K562 (cell line): ENCODE data around the gene COL1A2. TPM values are rescaled to one million over a fixed set of nuclear protein-coding genes. Genes with fewer than 3 reads are reported as not detected.

Experiments used
- ATAC-seq: fragments of 200-7000 bp; cut with Tn5 transposase; 3 replicates; pipeline ENCODE4 v1.9.1; 2020; ENCODE audit warnings: moderate library complexity
- BruUV-seq: library from RNA; stranded (reverse); fragments of 400-500 nt; replicated peaks from 2 replicates; lab custom pipeline; 2021; lab: Mats Ljungman, UMichigan
- CTCF ChIA-PET: fragments of 300-600 bp; formaldehyde crosslinking; extraction: SDS; loops from one replicate; lab custom pipeline; 2021; ENCODE audit warnings: low intra/inter-chr PET ratio; lab: Yijun Ruan, JAX
- POLR2A ChIA-PET: fragments of 300-600, 350-650 bp; sonication (Branson Sonifier 250); formaldehyde crosslinking; extraction: SDS; loops from one replicate; lab custom pipeline; 2021; ENCODE audit warnings: antibody characterized with exemption, inconsistent platforms; lab: Yijun Ruan, JAX
- DNase-seq, 4 experiments: peaks; one replicate each; pipeline versions ENCODE4 v3.0.0 to v3.0.0-alpha.2; 2011 to 2018; ENCODE audit warnings: low spot score in 3 of 4, mixed read lengths in 3 of 4; ENCODE audit errors: extremely low read depth in 1 of 4
- FAIRE-seq: peaks from 2 replicates; lab custom pipeline; 2011; peaks lifted over from hg19 to GRCh38; lab: Jason Lieb, UNC
- H2AFZ ChIP-seq: 2 replicates; pipeline ENCODE4 v1.6.0; 2011; ENCODE audit warnings: low read depth, low read length, control low read depth, inconsistent platforms
- H3K27ac ChIP-seq: fragments of 200-600 bp; 3 replicates; pipeline ENCODE4 v1.8.0; 2011; ENCODE audit warnings: low read depth, mild to moderate bottlenecking, control low read depth, inconsistent platforms, low read length, moderate library complexity, mixed read lengths; ENCODE audit errors: extremely low read depth
- H3K27me3 ChIP-seq, 2 experiments: fragments of 300-600 bp in 1 of 2; 2 replicates in 1 of 2; 3 replicates in 1 of 2; pipeline versions ENCODE4 v1.6.0 to v1.8.0; 2011; ENCODE audit warnings: inconsistent platforms in 2 of 2, low read length in 2 of 2, mild to moderate bottlenecking in 1 of 2, mixed read lengths in 1 of 2, moderate library complexity in 1 of 2; ENCODE audit not compliant: control insufficient read depth in 2 of 2, insufficient read depth in 2 of 2
- H3K36me3 ChIP-seq: fragments of 300-600 bp; 3 replicates; pipeline ENCODE4 v1.8.0; 2011; ENCODE audit warnings: mild to moderate bottlenecking, low read length, inconsistent platforms; ENCODE audit not compliant: control insufficient read depth, insufficient read depth
- H3K4me1 ChIP-seq, 2 experiments: fragments of 200-600 bp in 1 of 2; replicated peaks in 1 of 2; 2 replicates in 1 of 2; 3 replicates in 1 of 2; pipeline versions ENCODE4 v1.5.1 to v1.8.0; 2011; ENCODE audit warnings: inconsistent platforms in 2 of 2, low read length in 2 of 2, mild to moderate bottlenecking in 1 of 2, mixed read lengths in 1 of 2, moderate library complexity in 1 of 2; ENCODE audit not compliant: control insufficient read depth in 2 of 2, insufficient read depth in 2 of 2
- H3K4me2 ChIP-seq: 2 replicates; pipeline ENCODE4 v1.6.1; 2011; ENCODE audit warnings: low read length, control low read depth, inconsistent platforms, mixed read lengths; ENCODE audit not compliant: insufficient read depth
- H3K4me3 ChIP-seq: fragments of 200-600 bp; sonication (generic), shearing (Covaris generic); 2 replicates; pipeline ENCODE4 v1.5.1; 2016; ENCODE audit warnings: control low read depth, inconsistent platforms
- H3K79me2 ChIP-seq: fragments of 200-600 bp; 3 replicates; pipeline ENCODE4 v1.8.0; 2011; ENCODE audit warnings: low read length, inconsistent platforms; ENCODE audit not compliant: control insufficient read depth, insufficient read depth
- H3K9ac ChIP-seq, 2 experiments: 2 replicates each; pipeline versions ENCODE4 v1.6.0 to v1.6.1; 2011; ENCODE audit warnings: low read depth in 2 of 2, low read length in 2 of 2, control low read depth in 1 of 2, inconsistent platforms in 1 of 2, mild to moderate bottlenecking in 1 of 2, mixed read lengths in 1 of 2; ENCODE audit not compliant: insufficient read depth in 1 of 2
- H3K9me1 ChIP-seq: one replicate; pipeline ENCODE4 v1.6.0; 2011; ENCODE audit warnings: inconsistent platforms, mild to moderate bottlenecking, low read length, moderate library complexity; ENCODE audit not compliant: control insufficient read depth, insufficient read depth
- H3K9me3 ChIP-seq: replicated peaks from 2 replicates; pipeline ENCODE4 v1.5.1; 2011; ENCODE audit warnings: low read depth, low read length, inconsistent platforms; ENCODE audit not compliant: control insufficient read depth, insufficient read depth
- H4K20me1 ChIP-seq: replicated peaks from 2 replicates; pipeline ENCODE4 v1.6.1; 2011; ENCODE audit warnings: low read length, inconsistent platforms, mixed read lengths; ENCODE audit not compliant: control insufficient read depth, insufficient read depth
- E2F5 ChIP-seq: sonication (generic); formaldehyde crosslinking; IDR thresholded peaks from 2 replicates; pipeline ENCODE4 v1.8.0; 2022; ENCODE audit warnings: mild to moderate bottlenecking, missing genetic modification reagents
- ERF ChIP-seq: fragments of 450-650 bp; formaldehyde crosslinking; IDR thresholded peaks from 2 replicates; pipeline ENCODE4 v1.4.0; 2020; ENCODE audit warnings: mild to moderate bottlenecking, mixed read lengths
- EWSR1 ChIP-seq: fragments of 450-650 bp; IDR thresholded peaks from 2 replicates; pipeline ENCODE4 v1.6.1; 2018; ENCODE audit warnings: borderline replicate concordance, mild to moderate bottlenecking, low read depth, moderate library complexity; ENCODE audit not compliant: partially characterized antibody
- FOSL1 ChIP-seq: fragments of 200-800 bp; sonication (Bioruptor generic); conservative IDR thresholded peaks from 2 replicates; pipeline ENCODE4 v1.6.1; 2016; ENCODE audit warnings: missing genetic modification characterization, missing compliant biosample characterization
- NR1H2 ChIP-seq: sonication (generic); formaldehyde crosslinking; IDR thresholded peaks from 2 replicates; pipeline ENCODE4 v1.4.0; 2020; ENCODE audit warnings: mild to moderate bottlenecking, missing genetic modification reagents
- OTX1 ChIP-seq: fragments of 450-650 bp; formaldehyde crosslinking; IDR thresholded peaks from 2 replicates; pipeline ENCODE4 v1.4.0; 2022; ENCODE audit warnings: mild to moderate bottlenecking
- POLR2H ChIP-seq: IDR thresholded peaks from 2 replicates; pipeline ENCODE4 v1.6.1; 2016; ENCODE audit warnings: missing genetic modification characterization, low read depth, mild to moderate bottlenecking, control low read depth, missing compliant biosample characterization, moderate library complexity
- SNRNP70 ChIP-seq: fragments of 200-400 bp; formaldehyde crosslinking; optimal IDR thresholded peaks from 2 replicates; pipeline ENCODE3; 2017; ENCODE audit warnings: low read depth, low read length
- SRSF7 ChIP-seq: fragments of 200-400 bp; formaldehyde crosslinking; optimal IDR thresholded peaks from 2 replicates; pipeline ENCODE3; 2017; ENCODE audit warnings: mild to moderate bottlenecking, low read depth, low read length
- WGBS: fragments of 100-300 bp; shearing (Covaris generic); methylation state at CpG from one replicate; pipeline ENCODE4 v1.1.6; 2016; ENCODE audit warnings: low coverage, mixed read lengths; ENCODE audit not compliant: insufficient coverage; ENCODE audit errors: missing lambda C conversion rate; 5-methylcytosine and 5-hydroxymethylcytosine counted together
- in situ Hi-C: fragments of 300-500 bp; cut with MboI; formaldehyde crosslinking; loops from 4 replicates; pipeline ENCODE4 v1.15.0; 2018; ENCODE audit warnings: inconsistent platforms, mixed read lengths
- intact Hi-C: fragments of 100-400 bp; cut with micrococcal nuclease; formaldehyde crosslinking; loops from 2 replicates; pipeline ENCODE4 v1.14.2; 2022
- polyA plus RNA-seq, 8 experiments: library from polyadenylated mRNA; depleted of rRNA in 4 of 8; stranded (reverse) in 5 of 8; unstranded in 3 of 8; fragments of >200 nt; fragmentation: Nextera tagmentation in 2 of 8; fragmentation: Illumina TruSeq in 1 of 8; extraction: Ambion mirVana in 2 of 8; extraction: Trizol in 1 of 8; gene quantifications; 2 replicates each; pipeline versions ENCODE4 v1.2.1 to v1.2.3, GENCODE V29; 2011 to 2014; ENCODE audit warnings: inconsistent platforms in 1 of 8, missing spikeins in 1 of 8
- total RNA-seq, 7 experiments: library from RNA; depleted of rRNA in 6 of 7; stranded (reverse); fragments of >200 nt in 6 of 7; fragmentation: Illumina TruSeq in 2 of 7; extraction: Trizol in 2 of 7; gene quantifications; 2 replicates each; pipeline versions ENCODE4 v1.2.1 to v1.2.3, GENCODE V29; 2011 to 2021; ENCODE audit warnings: low replicate concordance in 1 of 7

COL1A2 gene
- total and polyA plus RNA-seq, 9 of the 15 experiments (the other 6 are each of a cell fraction or from before 2014, with no cell fraction given): 0.94 to 11.6 (median 1.7) TPM

- intact Hi-C loops: no loop called here
- no peak overlapping the region for H3K4me3 ChIP-seq
- DNase-seq: no peak
- no peaks in the 10 kb centered on the region for H3K4me1 ChIP-seq
- no peak overlapping the region for H3K9ac ChIP-seq
- H3K4me2 ChIP-seq: no peak overlapping the region
- TF ChIP-seq ERF (CRISPR knock-in tag) (no peak), OTX1 (no peak), POLR2H (tag) (no peak), SRSF7 (no peak), SNRNP70 (no peak), E2F5 (no peak), EWSR1 (no peak), FOSL1 (no peak), NR1H2 (no peak)
- no peak for FAIRE-seq
- no peak overlapping the region for H3K27ac ChIP-seq
- no peaks in the 10 kb centered on the region for H3K79me2 ChIP-seq
- WGBS: 3% methylated on average over 3 of the region's 3 CpGs
- ATAC-seq: no peak
- no peak overlapping the region for H2AFZ ChIP-seq
- H3K36me3 ChIP-seq: no peaks in the 10 kb centered on the region
- no peaks in the 10 kb centered on the region for H3K9me1 ChIP-seq
- CTCF ChIA-PET: no interaction called here
- H4K20me1 ChIP-seq: no peaks in the 10 kb centered on the region
- POLR2A ChIA-PET: no interaction called here
- no peaks in the 10 kb centered on the region for H3K27me3 ChIP-seq
- no peaks in the 10 kb centered on the region for H3K9me3 ChIP-seq
- in situ Hi-C loops: no loop called here
- no TSS peak for BruUV-seq
Measured at GRCh38 chr7:94382132-94382531, 12.6 kb upstream of the COL1A2 start.
